ENCODE measurements around the gene RGL4. TPM values are rescaled to one million over a fixed set of nuclear protein-coding genes. Genes with fewer than 3 reads are reported as not detected.

The RGL4 gene
- total RNA-seq, result not detected in 2 replicates

GRCh38 chr22:23690713-23691112 lies at the start of gene RGL4:
TSS of gene RGL4 (plus strand) at chr22:23691013. CDS start at chr22:23692031, 1,018 bp downstream.

Other genes starting within 250 kb of the RGL4 start
- gene IGLL1, start 110.7 kb upstream of the RGL4 start, total RNA-seq, result not detected in 2 replicates
- not detected in 2 replicates for gene DRICH1, start 58.7 kb upstream of the RGL4 start, total RNA-seq
- gene ZNF70, start 60.1 kb downstream of the RGL4 start, total RNA-seq, result 6.8 and 10.4 TPM in 2 replicates
- not detected in 2 replicates for gene VPREB3, start 63.4 kb downstream of the RGL4 start, total RNA-seq
- gene C22orf15, start 72.0 kb downstream of the RGL4 start, total RNA-seq, result 1.8 and 2.2 TPM in 2 replicates
- gene CHCHD10, start 77.0 kb downstream of the RGL4 start, total RNA-seq, result 2.6 and 4.3 TPM in 2 replicates
- 15.6 and 16.9 TPM in 2 replicates for gene MMP11, start 81.8 kb downstream of the RGL4 start, total RNA-seq
- 59.9 and 73.2 TPM in 2 replicates for gene SMARCB1, start 96.0 kb downstream of the RGL4 start, total RNA-seq
- 0.16 and 0.36 TPM in 2 replicates for gene DERL3, start 148.0 kb downstream of the RGL4 start, total RNA-seq
- 9.2 and 12.7 TPM in 2 replicates for gene SLC2A11, start 166.9 kb downstream of the RGL4 start, total RNA-seq
- 121 and 141 TPM in 2 replicates for gene MIF, start 203.4 kb downstream of the RGL4 start, total RNA-seq